ENCODE results near the gene NEXMIF.
A peak's percentile ranks its signal among the peaks of the same experiment; 100 is the strongest.

Gene NEXMIF

DNA sequence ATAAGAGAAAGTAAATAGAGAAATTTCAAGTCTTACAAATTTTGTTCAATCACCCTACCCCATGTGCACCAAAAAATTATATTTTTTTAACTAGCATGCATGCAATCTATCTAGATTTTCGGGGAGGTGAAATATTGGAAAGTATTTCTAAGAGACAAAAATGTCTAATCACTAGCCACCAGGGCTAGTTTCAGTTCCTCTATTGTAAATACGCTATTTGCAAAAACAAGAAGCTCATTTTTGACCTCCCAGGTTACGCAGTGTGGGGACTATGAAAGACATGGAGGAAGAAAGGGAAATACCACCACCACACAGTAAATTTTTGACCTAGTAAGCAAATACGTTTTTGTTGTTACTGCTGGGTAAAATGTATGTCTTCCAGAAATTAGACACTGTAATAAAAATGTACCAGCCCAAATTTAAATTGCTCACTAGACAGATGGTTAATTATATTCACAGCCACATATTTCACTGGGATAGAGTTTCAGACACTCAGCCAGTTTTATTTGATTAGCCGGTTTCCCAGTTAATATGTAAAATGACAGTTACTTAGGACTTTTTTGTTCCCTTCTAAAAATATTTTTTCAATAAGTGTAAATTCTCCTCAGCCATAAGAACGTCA, 2.2 kb downstream of the NEXMIF start:
- Histone ChIP-seq H3K79me2 (ENCODE audit: low read length) (no peaks in the 10 kb centered on the region), H3F3A (ENCODE audit: insufficient read depth, low read length) (no peaks in the 10 kb centered on the region), H4K20me1 (ENCODE audit: insufficient read depth, low read length) (no peaks in the 10 kb centered on the region), H3K4me2 (ENCODE audit: low read depth, low read length) (peak overlapping the region; percentile 38), H3K4me1 (ENCODE audit: low read length) (0 out of 2 replicates have a peak, but pooled peaks cover 4% of the 10 kb centered on the region), H3K9me2 (replicated peaks; ENCODE audit: insufficient read depth, low read length) (no peaks in the 10 kb centered on the region), H3K9ac (ENCODE audit: low read length) (no peak overlapping the region), H3K9me3 (replicated peaks; ENCODE audit: insufficient read depth, low read length) (no peaks in the 10 kb centered on the region), H3K27me3 (replicated peaks; ENCODE audit: insufficient read depth, low read length) (no peaks in the 10 kb centered on the region), H3K36me3 (replicated peaks; ENCODE audit: insufficient read depth, low read length) (no peaks in the 10 kb centered on the region), H3K27ac (ENCODE audit: low read length) (peak overlapping the region; percentile 12; the same call in 1 of the 2 replicates), H3K4me3 (ENCODE audit: low read length) (no peak overlapping the region), H2AFZ (ENCODE audit: low read length) (no peak overlapping the region)
- peak; percentile 78 for DNase-seq
- TF ChIP-seq EZH2phosphoT487 (IDR thresholded peaks at IDR 0.05; ENCODE audit: low read length) (no peak), EZH2 (optimal IDR thresholded peaks at IDR 0.05; ENCODE audit: low read depth, low read length) (no peak)
- TF ChIP-seq, protein P1, sequence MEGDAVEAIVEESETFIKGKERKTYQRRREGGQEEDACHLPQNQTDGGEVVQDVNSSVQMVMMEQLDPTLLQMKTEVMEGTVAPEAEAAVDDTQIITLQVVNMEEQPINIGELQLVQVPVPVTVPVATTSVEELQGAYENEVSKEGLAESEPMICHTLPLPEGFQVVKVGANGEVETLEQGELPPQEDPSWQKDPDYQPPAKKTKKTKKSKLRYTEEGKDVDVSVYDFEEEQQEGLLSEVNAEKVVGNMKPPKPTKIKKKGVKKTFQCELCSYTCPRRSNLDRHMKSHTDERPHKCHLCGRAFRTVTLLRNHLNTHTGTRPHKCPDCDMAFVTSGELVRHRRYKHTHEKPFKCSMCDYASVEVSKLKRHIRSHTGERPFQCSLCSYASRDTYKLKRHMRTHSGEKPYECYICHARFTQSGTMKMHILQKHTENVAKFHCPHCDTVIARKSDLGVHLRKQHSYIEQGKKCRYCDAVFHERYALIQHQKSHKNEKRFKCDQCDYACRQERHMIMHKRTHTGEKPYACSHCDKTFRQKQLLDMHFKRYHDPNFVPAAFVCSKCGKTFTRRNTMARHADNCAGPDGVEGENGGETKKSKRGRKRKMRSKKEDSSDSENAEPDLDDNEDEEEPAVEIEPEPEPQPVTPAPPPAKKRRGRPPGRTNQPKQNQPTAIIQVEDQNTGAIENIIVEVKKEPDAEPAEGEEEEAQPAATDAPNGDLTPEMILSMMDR (IDR thresholded peaks at IDR 0.05; ENCODE audit: low read length) = no peak

DNA sequence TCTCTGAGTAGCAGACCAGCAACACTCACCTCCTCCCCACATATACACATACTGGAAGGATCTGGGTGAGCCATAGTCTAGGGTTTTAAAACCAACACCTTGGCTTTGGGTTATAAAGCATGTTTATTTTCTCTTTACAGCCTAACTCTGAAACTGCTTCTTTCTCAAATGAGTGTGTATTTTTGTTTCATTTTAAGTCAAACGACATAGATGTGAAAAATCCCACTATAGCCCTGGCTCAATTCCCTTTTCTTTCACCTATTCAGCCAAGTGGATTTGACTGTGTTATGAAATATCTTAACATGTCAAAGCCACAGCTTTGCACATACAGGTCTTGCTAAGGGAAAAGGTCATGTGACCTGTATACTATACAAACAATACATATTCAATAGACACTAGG, 13.8 kb downstream of the NEXMIF start:
- H3K4me1 ChIP-seq (ENCODE audit: low read length) = no peaks in the 10 kb centered on the region
- H3K36me3 ChIP-seq (replicated peaks; ENCODE audit: insufficient read depth, low read length) = no peaks in the 10 kb centered on the region
- no peaks in the 10 kb centered on the region for H3K9me3 ChIP-seq (replicated peaks; ENCODE audit: insufficient read depth, low read length)
- no peaks in the 10 kb centered on the region for H4K20me1 ChIP-seq (ENCODE audit: insufficient read depth, low read length)
- TF ChIP-seq, protein P1 (IDR thresholded peaks at IDR 0.05; ENCODE audit: low read length) = no peak
- TF ChIP-seq EZH2phosphoT487 (IDR thresholded peaks at IDR 0.05; ENCODE audit: low read length) = no peak
- TF ChIP-seq EZH2 (optimal IDR thresholded peaks at IDR 0.05; ENCODE audit: low read depth, low read length) = no peak
- no peak overlapping the region for H3K27ac ChIP-seq (ENCODE audit: low read length)
- no peak for DNase-seq
- H3K27me3 ChIP-seq (replicated peaks; ENCODE audit: insufficient read depth, low read length) = no peaks in the 10 kb centered on the region
- no peak overlapping the region for H2AFZ ChIP-seq (ENCODE audit: low read length)
- H3F3A ChIP-seq (ENCODE audit: insufficient read depth, low read length) = no peaks in the 10 kb centered on the region
- no peaks in the 10 kb centered on the region for H3K9me2 ChIP-seq (replicated peaks; ENCODE audit: insufficient read depth, low read length)
- no peak overlapping the region for H3K4me2 ChIP-seq (ENCODE audit: low read depth, low read length)
- H3K9ac ChIP-seq (ENCODE audit: low read length) = no peak overlapping the region
- H3K79me2 ChIP-seq (ENCODE audit: low read length) = no peaks in the 10 kb centered on the region
- H3K4me3 ChIP-seq (ENCODE audit: low read length) = no peak overlapping the region

DNA sequence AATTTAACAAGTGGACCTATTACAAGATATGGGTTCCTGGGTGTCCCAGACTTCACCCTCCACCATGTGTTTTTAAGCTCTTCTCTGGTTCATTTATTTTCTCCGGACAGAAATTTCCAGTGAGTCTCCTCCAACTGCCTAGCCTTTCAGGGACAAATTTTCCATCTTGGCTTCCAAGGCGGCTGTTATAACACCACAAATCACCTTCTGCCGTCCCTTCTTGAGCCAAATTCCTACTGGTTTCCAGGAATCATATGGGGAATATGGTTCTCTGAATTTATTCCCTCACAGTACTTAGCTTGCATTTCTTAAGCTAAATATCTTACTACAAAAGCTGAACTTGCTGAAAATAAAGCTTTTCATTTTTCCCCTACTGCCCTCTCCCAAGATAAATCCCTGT, 18.8 kb downstream of the NEXMIF start:
- H3K79me2 ChIP-seq (ENCODE audit: low read length) = no peaks in the 10 kb centered on the region
- DNase-seq = no peak
- TF ChIP-seq, protein P1 (IDR thresholded peaks at IDR 0.05; ENCODE audit: low read length) = no peak
- TF ChIP-seq EZH2phosphoT487 (IDR thresholded peaks at IDR 0.05; ENCODE audit: low read length) = no peak
- no peak for TF ChIP-seq EZH2 (optimal IDR thresholded peaks at IDR 0.05; ENCODE audit: low read depth, low read length)
- H3K4me2 ChIP-seq (ENCODE audit: low read depth, low read length) = no peak overlapping the region
- no peaks in the 10 kb centered on the region for H3K9me3 ChIP-seq (replicated peaks; ENCODE audit: insufficient read depth, low read length)
- no peak overlapping the region for H3K4me3 ChIP-seq (ENCODE audit: low read length)
- H3F3A ChIP-seq (ENCODE audit: insufficient read depth, low read length) = no peaks in the 10 kb centered on the region
- H3K36me3 ChIP-seq (replicated peaks; ENCODE audit: insufficient read depth, low read length) = no peaks in the 10 kb centered on the region
- H3K9me2 ChIP-seq (replicated peaks; ENCODE audit: insufficient read depth, low read length) = no peaks in the 10 kb centered on the region
- H3K4me1 ChIP-seq (ENCODE audit: low read length) = no peaks in the 10 kb centered on the region
- H4K20me1 ChIP-seq (ENCODE audit: insufficient read depth, low read length) = no peaks in the 10 kb centered on the region
- no peak overlapping the region for H2AFZ ChIP-seq (ENCODE audit: low read length)
- no peaks in the 10 kb centered on the region for H3K27me3 ChIP-seq (replicated peaks; ENCODE audit: insufficient read depth, low read length)
- no peak overlapping the region for H3K9ac ChIP-seq (ENCODE audit: low read length)
- no peak overlapping the region for H3K27ac ChIP-seq (ENCODE audit: low read length)
